HEK293 (cell line): Measurements from ENCODE around the gene RNU1-2.
"Not testable (repeated sequence)": the region's sequence is repeated elsewhere in the genome, so short reads cannot be mapped to it uniquely, and the experiment has no call there.

Source experiments
- CTCF ChIA-PET: fragments of 350-600 bp; formaldehyde crosslinking; extraction: SDS; loops from one replicate; lab custom pipeline; 2021; ENCODE audit warnings: antibody characterized with exemption; lab: Yijun Ruan, JAX
- POLR2A ChIA-PET: fragments of 300-600 bp; formaldehyde crosslinking; extraction: SDS; loops from one replicate; lab custom pipeline; 2020; ENCODE audit warnings: antibody characterized with exemption, inconsistent platforms; lab: Yijun Ruan, JAX
- H3K27ac ChIP-seq: fragments of 200-500 bp; sonication (Bioruptor generic); 2 replicates; pipeline ENCODE4 v1.5.1; 2014; ENCODE audit warnings: low read depth, low read length, control low read depth, inconsistent platforms; ENCODE audit errors: extremely low read depth
- H3K36me3 ChIP-seq, 2 experiments: fragments of 200-500 bp in 1 of 2; sonication (Bioruptor generic) in 1 of 2; 1 replicate in 1 of 2; 2 replicates in 1 of 2; pipeline ENCODE4 v1.5.1; 2014 to 2017; ENCODE audit warnings: inconsistent platforms in 2 of 2, low read length in 2 of 2; ENCODE audit not compliant: control insufficient read depth in 2 of 2, insufficient read depth in 1 of 2
- H3K4me1 ChIP-seq: fragments of 200-500 bp; sonication (Bioruptor generic); 2 replicates; pipeline ENCODE4 v1.5.1; 2014; ENCODE audit warnings: mild to moderate bottlenecking, low read length, inconsistent platforms; ENCODE audit not compliant: control insufficient read depth, insufficient read depth
- H3K4me3 ChIP-seq: 2 replicates; pipeline ENCODE4 v1.5.1; 2011; ENCODE audit warnings: low read depth, mild to moderate bottlenecking, control low read depth, low read length, moderate library complexity
- H3K9me3 ChIP-seq: fragments of 200-500 bp; sonication (Bioruptor generic); 2 replicates; pipeline ENCODE4 v1.5.1; 2014; ENCODE audit warnings: low read depth, low read length, inconsistent platforms; ENCODE audit not compliant: control insufficient read depth, insufficient read depth
- CTCF ChIP-seq: fragments of 450-650 bp; formaldehyde crosslinking; IDR thresholded peaks from 2 replicates; pipeline ENCODE4 v1.5.1; 2016; ENCODE audit warnings: missing biosample characterization, missing genetic modification characterization
- GLIS1 ChIP-seq: fragments of 450-650 bp; formaldehyde crosslinking; IDR thresholded peaks from 2 replicates; pipeline ENCODE4 v1.5.1; 2016; ENCODE audit warnings: missing biosample characterization, missing genetic modification characterization
- GLIS2 ChIP-seq: fragments of 450-650 bp; formaldehyde crosslinking; IDR thresholded peaks from 2 replicates; pipeline ENCODE4 v1.5.1; 2016; ENCODE audit warnings: missing biosample characterization, missing genetic modification characterization
- HIC1 ChIP-seq: fragments of 450-650 bp; formaldehyde crosslinking; IDR thresholded peaks from 2 replicates; pipeline ENCODE4 v1.5.1; 2016; ENCODE audit warnings: missing biosample characterization, missing genetic modification characterization
- IKZF3 ChIP-seq: fragments of 450-650 bp; IDR thresholded peaks from 2 replicates; pipeline ENCODE4 v1.5.0; 2018; ENCODE audit warnings: missing biosample characterization, mild to moderate bottlenecking, missing genetic modification characterization, moderate library complexity
- KLF10 ChIP-seq: fragments of 450-650 bp; IDR thresholded peaks from 2 replicates; pipeline ENCODE4 v1.5.1; 2018; ENCODE audit warnings: missing biosample characterization, mild to moderate bottlenecking, missing genetic modification characterization
- SP3 ChIP-seq: fragments of 450-650 bp; formaldehyde crosslinking; IDR thresholded peaks from 2 replicates; pipeline ENCODE4 v1.5.1; 2016; ENCODE audit warnings: missing biosample characterization, missing genetic modification characterization
- ZBTB11 ChIP-seq: fragments of 450-650 bp; formaldehyde crosslinking; conservative IDR thresholded peaks from 2 replicates; pipeline ENCODE4 v1.5.1; 2016; ENCODE audit warnings: low read depth, missing biosample characterization, missing genetic modification characterization
- ZBTB26 ChIP-seq: fragments of 450-650 bp; formaldehyde crosslinking; optimal IDR thresholded peaks from 2 replicates; pipeline ENCODE3; 2016; ENCODE audit warnings: missing biosample characterization, mild to moderate bottlenecking, missing genetic modification characterization
- ZNF223 ChIP-seq: fragments of 450-650 bp; formaldehyde crosslinking; IDR thresholded peaks from 2 replicates; pipeline ENCODE4 v1.5.1; 2016; ENCODE audit warnings: missing biosample characterization, missing genetic modification characterization
- ZNF354C ChIP-seq: fragments of 450-650 bp; formaldehyde crosslinking; IDR thresholded peaks from 2 replicates; pipeline ENCODE4 v1.5.1; 2016; ENCODE audit warnings: missing biosample characterization, missing genetic modification characterization, low read depth, borderline replicate concordance
- ZNF561 ChIP-seq: fragments of 450-650 bp; IDR thresholded peaks from 2 replicates; pipeline ENCODE4 v1.5.1; 2018; ENCODE audit warnings: missing biosample characterization, missing genetic modification characterization, borderline replicate concordance
- ZNF585B ChIP-seq: fragments of 450-650 bp; formaldehyde crosslinking; IDR thresholded peaks from 2 replicates; pipeline ENCODE4 v1.5.1; 2016; ENCODE audit warnings: missing biosample characterization, missing genetic modification characterization

RNU1-2 gene

GRCh38 chr1:16913833-16914662 lies 18.3 kb downstream of the RNU1-2 start (continued):
- 0 out of 2 replicates have a peak, but pooled peaks have one; percentile 17 for TF ChIP-seq ZBTB11
- TF ChIP-seq CTCF = 0 out of 2 replicates have a peak, but pooled peaks have one; percentile 24
- peak; percentile 62 for TF ChIP-seq IKZF3 (tag by site-specific recombination)
- peak; percentile 81 for TF ChIP-seq ZNF561 (tag by site-specific recombination)
- TF ChIP-seq ZNF354C = no peak
- no peak for TF ChIP-seq ZNF585B
- TF ChIP-seq ZNF223 (tag by site-specific recombination) = no peak
- TF ChIP-seq SP3 = peak; percentile 89
- TF ChIP-seq KLF10 (tag by site-specific recombination) = peak; percentile 26; the same call in 1 of the 2 replicates
- peak; percentile 91 for TF ChIP-seq HIC1
- peak; percentile 73 for TF ChIP-seq ZBTB26
- TF ChIP-seq GLIS2 = peak; percentile 89

- not testable (repeated sequence) for H3K36me3 ChIP-seq, H3K4me3 ChIP-seq, H3K27ac ChIP-seq, H3K9me3 ChIP-seq, H3K4me1 ChIP-seq
- ChIA-PET POLR2A (interaction anchor here (0.6 to 1.1 kb wide), 3 partner anchors 8 to 139 kb away, joined by 3 to 9 read pairs (median 4); partner anchors contain the start of gene SDHB), CTCF (interaction anchor here (0.6 to 1.0 kb wide), 4 partner anchors 35 to 606 kb away, joined by 3 to 4 read pairs (median 3); no protein-coding TSS in a partner anchor)
- peak; percentile 23; the same call in 1 of the 2 replicates for TF ChIP-seq GLIS2
- TF ChIP-seq GLIS1 (tag by site-specific recombination) = peak; percentile 41
Measured at GRCh38 chr1:16914928-16915626, 19.3 kb downstream of the RNU1-2 start.
